ENCODE results near the gene NME3. TPM values are rescaled to one million over a fixed set of nuclear protein-coding genes. Genes with fewer than 3 reads are reported as not detected.

Gene NME3
- total RNA-seq, 1 donor from 2014 or later, result 38.3 TPM

DNA sequence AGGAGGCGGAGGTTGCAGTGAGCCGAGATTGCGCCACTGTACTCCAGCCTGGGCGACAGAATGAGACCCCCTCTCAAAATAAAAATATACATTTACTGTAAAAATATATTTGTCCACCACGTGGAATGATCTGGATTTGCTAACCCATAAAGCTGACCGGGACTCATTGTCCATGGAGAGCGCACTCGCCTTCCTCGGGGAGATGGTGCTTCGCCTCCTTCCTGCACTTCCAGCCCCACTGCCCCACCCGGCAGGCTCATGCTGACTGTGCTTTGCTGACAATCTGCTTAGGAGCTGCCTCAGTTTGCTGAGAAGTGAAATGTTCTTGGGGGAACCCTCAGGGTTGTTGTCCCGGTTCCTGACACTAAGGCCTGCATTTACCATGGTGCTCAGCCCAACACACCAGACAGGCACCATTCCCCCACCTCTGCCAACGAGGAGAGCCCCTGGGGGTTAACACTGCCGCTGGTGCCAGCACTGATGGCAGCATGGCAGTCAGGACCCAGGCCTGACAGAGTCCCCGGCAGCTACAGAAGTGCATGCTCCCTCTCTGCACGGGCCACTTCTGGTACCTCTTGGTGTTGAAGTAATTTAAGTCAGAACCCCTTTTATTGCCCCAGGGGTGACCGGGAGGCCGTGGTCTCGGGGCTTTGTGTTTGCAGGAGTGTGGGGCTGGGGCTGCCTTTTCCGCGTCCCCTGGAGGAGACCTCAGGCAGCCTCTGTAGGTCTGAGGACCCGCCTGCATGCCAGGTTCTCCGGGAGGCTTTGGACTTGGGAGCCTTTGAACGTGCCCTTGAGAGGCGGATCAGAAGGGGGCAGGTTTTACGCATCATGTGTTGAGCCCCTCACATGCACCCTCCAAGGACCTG lies 13.9 kb upstream of the NME3 start:
- intact Hi-C loops (cut with micrococcal nuclease), result no loop called here
- peak; percentile 19 for DNase-seq
- ATAC-seq, result no peak

DNA sequence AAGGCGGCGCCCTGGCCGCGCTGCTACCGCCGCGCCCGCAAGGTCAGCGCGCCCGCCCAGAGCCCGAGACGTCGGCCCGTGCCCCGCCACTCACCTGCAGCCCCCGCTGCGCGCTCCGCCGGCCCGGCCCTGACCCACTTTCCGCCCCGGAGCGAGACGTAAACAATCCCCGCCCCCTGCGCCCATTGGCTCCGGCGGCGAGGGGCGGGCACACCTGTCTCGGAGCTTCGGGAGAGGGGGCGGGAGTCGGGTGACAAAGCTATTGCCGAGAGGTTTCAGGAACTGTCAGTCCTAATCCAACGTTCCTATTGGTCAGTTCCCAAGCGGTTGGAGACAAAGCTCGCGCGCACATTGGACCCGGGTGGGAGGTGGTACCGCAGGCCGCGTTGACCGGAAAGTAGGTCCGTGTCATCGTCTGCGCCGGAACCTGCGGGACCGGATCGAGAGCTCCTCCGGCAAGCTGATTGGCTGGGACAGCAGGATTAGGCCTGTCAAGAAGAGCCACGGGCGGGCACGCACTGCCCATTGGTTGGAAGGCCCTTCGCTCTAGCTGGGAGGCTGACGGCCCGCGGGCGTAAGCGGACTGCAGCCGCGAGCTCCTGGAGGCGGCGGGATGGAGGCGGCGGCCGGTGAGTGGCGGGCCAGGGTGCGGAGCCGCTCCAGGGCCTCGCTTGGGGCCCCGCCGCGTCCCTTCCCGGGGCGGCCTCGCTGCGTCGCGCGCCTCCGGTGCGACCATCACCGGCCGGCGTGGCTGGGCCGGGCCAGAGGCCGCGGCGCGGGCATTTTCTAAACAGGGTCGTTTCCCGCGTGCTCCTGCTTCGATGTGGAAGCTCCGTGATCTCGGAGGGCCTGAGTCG lies 11.3 kb upstream of the NME3 start, which contains the start of the genes NUBP2 and SPSB3:
Gene NUBP2, plus strand, starts transcription at position 553 of the 857 bp plus-strand sequence. Its CDS starts 61 bp downstream, at position 614.
Gene SPSB3, minus strand, starts transcription at position 164 of the 857 bp plus-strand sequence. CDS start 1,088 bp downstream, outside the sequence.
- intact Hi-C loops (cut with micrococcal nuclease), result no loop called here
- peak; percentile 93 for ATAC-seq
- DNase-seq, result peak; percentile 100

DNA sequence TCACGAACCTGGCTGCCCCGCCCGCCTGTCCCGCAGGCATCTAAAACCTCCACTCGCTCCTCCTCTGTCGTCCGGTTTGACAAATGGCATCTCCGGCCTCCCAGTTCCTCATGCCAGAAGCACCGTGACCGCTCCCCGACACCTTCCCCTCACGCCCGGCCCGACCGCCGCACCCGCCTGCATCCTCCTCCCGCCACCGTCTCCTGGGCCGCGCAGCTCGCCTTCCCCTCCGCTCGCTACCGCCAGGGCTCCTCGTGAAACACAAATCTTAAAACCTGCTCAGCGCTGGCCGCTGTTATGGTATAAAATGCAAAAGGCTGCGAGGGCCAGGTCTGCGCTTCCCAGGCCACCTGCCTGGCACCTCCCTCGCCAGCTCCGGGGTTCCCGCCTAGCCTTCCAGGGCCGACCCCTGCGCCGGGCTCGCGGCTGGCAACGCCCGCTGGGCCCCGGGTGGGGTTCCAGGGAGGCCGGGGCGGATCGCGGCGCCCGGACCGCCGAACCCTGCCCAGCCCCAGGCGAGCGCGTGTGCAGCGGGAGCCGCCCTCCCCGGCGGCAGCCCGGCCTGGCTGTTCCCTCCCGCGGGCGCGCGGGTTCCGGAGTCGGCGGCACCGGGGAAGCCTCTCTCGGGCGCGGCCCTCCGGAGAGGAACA lies 10.5 kb upstream of the NME3 start:
- intact Hi-C loops (cut with micrococcal nuclease), result no loop called here
- ATAC-seq (no peak), DNase-seq (peak; percentile 45)

DNA sequence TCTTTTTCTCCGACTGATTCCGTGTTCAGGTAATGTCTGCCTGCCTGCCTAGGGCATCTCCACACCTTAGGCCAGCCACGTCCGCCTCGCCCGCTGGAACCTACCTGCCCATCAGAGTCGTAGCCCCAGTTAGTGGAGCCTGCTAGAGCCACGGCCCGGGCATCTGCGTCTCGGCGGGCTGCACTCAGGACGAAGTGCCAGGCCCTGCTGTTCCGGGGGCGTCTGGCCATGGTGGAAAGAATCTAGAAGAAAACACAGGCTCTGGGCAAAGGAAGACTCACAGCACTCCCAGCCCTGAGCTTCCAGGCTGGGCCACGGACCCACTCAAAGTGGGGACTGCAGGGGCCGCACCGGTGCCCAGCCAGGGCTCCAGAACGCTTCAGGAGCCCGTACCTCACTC lies 9.9 kb upstream of the NME3 start:
- DNase-seq, result peak; percentile 36
- intact Hi-C loops (cut with micrococcal nuclease), result no loop called here
- ATAC-seq, result no peak

DNA sequence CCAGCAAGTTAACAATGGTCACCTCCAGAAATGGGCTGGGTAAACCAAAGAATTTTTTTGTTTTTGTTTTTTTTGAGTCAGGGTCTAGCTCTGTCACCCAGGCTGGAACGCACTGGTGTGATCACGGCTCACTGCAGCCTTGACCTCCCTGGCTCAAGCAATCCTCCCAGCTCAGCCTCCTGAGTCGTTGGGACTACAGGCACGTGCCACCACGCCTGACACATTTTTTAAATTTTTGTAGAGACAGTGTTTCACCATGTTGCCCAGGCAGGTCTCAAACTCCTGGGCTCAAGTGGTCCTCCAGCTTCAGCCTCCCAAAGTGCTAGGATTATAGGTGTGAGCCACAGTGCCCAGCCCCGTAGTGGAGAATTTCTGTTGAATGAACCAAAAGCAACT lies 9.3 kb upstream of the NME3 start:
- intact Hi-C loops (cut with micrococcal nuclease), result no loop called here
- no peak for DNase-seq
- ATAC-seq, result no peak

DNA sequence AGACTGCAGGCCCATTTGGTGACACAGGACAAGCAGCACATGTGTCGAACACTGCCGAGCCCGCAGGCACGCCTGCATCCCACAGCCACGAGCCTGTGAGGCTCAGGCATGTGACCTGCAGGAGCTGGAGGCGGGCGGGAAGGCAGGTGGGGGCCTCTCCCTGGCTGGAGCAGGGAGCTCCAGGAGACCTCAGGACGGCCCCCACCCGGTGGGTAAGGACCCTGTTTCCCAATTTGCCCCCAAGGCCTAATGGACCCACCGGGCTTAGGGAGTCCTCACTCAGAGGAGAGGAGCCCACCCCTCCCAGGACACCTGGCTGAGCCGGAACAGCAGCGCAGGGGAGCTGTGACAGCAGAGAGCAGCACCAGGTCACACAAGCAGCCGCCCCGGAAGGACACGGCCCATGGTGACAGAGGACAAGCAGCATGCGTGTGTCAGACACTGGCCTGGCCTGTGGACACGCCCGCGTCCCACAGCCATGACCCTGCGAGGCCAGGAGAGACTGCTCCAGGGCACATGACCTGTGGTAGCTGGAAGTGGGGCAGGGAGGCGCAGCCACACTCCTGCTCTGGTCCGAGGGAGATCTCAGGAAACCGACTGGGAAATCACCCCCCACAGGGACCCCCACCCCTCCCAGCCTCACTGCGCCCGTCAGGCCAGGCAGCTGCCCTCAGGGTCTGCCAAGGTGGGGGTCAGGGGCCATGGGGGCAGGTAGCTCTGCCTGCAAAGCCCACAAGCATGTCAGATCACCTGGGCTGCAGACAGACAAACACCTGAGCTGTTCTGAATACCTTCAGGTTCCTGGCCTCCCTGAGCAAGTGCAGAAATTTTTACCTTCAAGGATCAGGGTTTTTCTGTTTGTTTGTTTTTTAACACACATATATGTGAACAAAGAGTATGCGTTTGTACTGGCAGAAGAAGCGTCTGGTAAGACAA lies 8.7 kb upstream of the NME3 start:
- intact Hi-C loops (cut with micrococcal nuclease), result no loop called here
- ATAC-seq (no peak), DNase-seq (peak; percentile 29)

DNA sequence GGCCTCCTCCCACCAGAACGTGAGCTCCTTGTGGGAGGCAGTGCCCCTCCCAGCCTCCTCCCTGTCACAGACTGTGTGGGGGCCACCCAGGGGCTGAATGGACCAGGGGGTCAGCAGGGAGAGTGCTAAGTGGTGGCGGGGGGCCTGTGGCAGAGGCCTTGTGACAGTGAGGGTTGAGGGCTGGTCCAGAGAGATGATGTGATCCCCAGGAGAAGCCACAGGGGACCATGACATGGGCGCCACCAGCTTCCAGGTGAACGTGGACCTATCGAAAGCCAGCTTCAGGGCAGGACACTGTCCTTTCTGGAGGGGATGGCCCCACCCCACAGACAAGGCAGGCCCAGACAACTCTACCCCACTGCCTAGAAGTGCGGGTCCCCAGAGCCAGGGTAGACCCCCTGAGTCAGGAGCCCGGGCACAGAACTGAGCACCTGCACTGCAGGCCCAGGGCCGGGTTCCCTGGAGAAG lies 7.9 kb upstream of the NME3 start:
- intact Hi-C loops (cut with micrococcal nuclease), result no loop called here
- ATAC-seq (no peak), DNase-seq (peak; percentile 26)

DNA sequence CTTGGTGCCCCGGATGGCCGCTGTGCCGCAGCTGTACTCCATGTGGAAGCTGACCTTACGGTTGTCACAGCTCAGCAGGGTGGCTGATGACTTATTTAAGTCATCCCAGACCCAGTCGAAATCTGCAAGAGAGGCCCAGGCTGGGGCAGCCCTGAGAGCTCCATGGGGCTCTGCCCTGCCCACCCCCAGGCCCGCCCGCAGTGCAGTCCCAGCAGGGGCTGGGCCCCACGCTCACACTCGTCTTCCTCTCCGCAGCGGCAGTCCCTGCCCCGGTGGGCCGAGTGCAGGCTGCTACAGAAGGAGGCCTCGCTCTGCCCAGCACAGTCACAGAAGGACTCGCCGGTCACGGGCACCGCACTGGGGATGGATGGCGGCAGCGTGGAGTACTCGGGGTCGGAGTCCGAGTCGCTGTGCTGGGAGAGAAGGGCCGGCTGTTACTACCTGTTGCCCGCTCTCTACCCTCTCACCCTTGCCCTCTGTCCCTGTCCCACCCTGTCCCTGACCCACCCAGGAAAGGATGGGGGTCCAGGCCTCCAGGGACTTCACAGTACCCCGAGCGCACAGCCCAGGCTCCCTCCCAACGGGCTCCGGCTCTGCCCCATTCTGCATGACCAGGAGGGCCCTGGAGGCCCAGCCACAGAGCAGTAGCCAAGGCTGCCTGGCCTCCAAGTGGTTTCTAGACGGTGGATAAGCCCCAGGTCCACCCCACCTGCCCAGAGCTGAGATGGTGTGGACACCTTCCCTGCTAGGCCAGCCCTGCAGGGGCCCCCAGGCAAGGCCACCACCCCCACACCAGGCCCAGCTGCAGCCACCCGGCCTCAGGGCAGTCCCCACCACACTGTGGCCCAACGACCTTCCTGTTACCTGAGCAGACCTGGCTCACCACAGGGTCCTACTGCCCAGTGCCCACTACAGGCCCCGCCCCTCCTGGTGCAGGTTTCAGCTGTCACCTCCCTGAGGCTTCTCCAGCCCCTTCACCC lies 7.1 kb upstream of the NME3 start:
- DNase-seq (no peak), ATAC-seq (no peak)
- intact Hi-C loops (cut with micrococcal nuclease), result no loop called here

DNA sequence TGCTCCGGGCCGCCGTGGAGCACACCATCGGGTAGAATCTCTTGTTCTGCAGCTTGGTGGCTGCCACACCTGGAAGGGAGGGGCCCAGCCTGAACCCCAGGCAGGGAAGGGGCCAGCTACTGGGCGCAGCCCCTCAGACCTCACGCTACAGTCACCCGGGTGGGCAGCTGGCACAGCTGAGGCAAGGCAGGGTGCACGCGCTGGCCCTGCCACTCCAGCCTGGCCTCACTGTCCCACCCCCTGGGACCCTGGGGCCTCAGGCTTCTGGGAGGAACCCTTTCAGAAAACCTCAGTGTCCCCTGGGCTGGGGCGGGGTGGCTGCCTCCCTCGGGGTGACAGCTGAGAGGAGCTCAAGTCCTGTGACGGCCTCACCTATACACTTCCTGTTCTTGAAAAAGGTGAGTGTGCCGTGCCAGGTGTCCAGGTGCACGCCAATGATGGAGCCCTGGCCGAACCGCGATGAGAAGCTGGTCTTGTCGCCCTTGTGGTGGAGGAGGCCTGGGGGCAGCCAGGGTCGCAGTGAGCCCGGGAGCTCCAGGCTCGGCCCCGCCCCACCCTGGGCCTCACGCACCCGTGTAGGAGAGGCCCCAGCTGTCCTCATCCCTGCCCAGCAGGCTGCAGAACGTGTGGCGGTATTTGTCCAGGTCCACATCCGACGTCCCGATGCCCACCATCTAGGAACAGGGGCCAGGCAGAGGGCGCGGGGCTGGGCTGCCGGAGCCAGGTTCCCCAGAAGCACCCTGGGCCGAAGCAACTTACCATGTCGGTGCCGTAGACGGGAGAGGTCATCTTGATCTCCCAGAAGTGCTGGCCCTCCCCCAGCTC lies 6.2 kb upstream of the NME3 start:
- intact Hi-C loops (cut with micrococcal nuclease), result no loop called here
- DNase-seq, result peak; percentile 41
- ATAC-seq, result no peak

DNA sequence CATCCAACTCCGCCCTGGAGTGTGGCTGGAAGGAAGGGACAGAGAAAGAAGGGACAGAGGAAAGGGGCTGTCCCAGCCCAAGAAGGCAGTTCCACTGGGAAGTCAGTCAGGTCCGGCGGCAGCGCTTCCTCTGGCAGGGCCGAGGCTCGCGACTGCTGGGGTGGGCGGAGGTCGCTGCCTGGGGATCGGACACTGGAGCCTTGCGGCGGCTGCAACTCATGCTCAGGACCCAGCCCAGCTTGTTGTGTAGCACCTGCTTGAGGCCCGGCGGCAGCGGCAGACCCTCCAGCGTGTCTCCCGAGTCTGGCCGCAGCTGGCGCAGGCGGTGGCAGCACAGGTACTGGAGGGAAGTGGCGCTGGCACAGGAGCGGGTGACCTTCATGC lies 5.6 kb upstream of the NME3 start:
- ATAC-seq (no peak), DNase-seq (peak; percentile 33)
- intact Hi-C loops (cut with micrococcal nuclease), result no loop called here

DNA sequence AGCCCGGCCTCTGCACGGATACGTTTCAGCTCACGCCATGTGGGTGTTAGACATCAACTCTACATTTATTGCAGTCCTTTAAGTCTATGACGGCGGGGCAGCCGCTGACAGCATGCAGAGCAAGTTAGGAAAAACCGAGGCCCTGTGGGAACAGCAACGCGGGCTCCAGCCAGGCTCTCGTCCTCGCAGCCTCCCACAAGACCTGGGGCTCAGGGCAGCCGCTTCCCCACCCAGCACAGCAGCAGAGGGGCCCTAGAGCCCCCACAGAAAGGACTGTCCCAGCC lies 5.3 kb upstream of the NME3 start:
- intact Hi-C loops (cut with micrococcal nuclease), result no loop called here
- DNase-seq (no peak), ATAC-seq (no peak)

DNA sequence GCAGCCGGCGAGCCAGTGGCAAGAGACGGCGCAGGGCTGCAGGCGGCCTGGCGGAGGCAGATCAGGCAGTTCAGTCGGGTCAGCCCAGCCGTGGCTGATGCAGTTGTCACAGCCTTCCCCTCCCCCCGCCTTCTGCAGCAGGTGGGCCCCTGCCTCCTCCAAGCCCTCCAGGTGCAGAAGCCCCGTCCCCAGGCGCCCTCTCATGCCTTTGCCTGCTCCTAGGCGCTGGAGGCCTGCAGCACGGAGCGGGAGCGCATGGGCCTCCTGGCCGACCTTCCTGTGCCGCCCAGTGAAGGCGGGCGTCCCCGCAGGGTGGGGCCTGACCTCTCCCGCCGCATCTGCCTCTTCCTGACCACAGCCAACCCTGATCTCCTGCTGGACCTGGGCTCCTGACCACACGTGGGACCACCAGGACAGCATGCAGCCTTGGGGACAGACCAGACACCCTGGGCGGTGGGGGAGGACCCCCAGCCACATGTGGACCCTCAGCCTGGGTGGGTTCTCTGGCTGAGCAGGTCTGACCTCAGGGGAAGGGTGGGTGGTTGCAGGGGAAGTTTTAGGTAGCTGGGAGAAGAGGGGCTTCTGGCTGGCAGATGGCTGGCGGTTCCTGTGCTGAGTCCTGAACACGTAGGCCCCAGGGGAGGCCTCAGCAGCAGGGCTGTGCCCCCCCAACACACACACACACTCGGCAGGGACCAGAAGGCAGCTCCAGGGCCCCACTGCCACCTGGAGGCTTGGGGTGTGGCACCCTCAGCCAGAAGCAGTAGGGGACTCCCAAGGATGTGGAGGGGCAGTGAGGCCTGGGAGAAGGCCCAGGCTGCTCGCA lies 4.7 kb upstream of the NME3 start:
- intact Hi-C loops (cut with micrococcal nuclease), result no loop called here
- ATAC-seq (no peak), DNase-seq (no peak)

DNA sequence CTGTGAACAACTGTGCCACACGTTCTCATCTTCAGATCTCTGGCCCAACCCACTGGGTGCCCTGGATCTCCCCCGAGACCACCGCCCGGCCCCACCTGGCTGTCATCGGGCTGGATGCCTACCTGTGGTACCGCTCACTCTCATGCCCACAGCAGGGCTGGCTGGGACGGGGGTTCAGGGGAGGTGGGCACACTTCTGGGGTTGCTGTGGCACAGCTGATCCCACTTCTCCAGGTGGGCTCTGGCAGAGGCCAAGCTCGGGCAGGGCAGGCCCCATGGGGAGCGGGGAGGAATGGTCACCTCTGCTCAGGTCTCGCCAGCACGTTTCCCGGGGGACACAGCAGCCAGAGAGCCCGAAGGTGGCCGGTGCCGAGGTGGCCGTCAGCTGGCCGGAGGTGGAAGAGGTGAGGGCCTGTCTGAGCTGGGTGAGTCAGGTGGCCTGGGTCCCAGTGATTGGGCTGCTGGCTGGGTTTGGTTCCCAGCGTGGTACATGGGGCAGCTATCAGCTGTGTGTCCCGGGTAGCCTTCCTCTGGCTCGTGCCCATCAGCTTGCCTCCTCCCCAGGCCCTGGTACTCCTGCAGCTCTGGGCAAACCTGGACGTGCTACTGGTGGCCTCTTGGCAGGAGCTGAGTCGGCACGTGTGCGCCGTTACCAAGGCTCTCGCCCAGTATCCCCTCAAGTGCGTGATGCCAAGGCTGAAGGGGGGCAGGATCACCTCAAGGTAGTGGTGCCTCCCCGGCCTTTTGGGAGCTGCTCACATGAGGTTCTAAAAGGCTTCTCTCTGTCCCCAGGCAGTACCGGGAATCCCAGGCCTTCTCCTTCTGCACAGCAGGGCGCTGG lies 3.9 kb upstream of the NME3 start:
- no peak for ATAC-seq
- no peak for DNase-seq
- intact Hi-C loops (cut with micrococcal nuclease), result no loop called here

DNA sequence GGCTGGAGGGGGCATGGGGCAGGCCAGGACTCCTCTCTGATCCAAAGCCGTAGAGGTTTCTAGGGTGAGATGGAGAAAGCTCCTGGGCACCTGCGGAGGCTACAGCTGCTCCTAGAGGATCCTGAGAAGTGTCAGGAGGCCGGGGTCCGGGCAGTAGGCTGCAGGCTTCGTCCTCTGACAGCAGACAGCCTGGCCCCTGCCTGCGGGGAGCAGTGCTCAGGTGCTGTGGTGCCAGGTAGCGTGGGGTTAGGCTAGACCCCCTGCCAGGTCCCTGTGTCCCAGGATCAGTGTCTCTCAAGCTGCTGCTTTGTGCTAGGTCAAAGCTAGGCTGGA lies 3.1 kb upstream of the NME3 start:
- ATAC-seq (no peak), DNase-seq (no peak)
- intact Hi-C loops (cut with micrococcal nuclease), result no loop called here

All from left ventricle myocardium superior (tissue), 1 donor.